Activated CD4-positive, alpha-beta T cell treated with anti-CD3 and anti-CD28 coated beads, Interleukin-2, amount 10 ng/mL, durations not matched to agents 7 days and 5 days (primary cell): ENCODE data around the gene RSAD2. TPM values are rescaled to one million over a fixed set of nuclear protein-coding genes. Genes with fewer than 3 reads are reported as not detected.

ENCODE experiments used
- CTCF ChIA-PET: fragments of 350-600 bp; sonication (Branson Sonifier 250); formaldehyde crosslinking; loops from one replicate; lab custom pipeline; 2021; ENCODE audit warnings: antibody characterized with exemption; lab: Charles Lee
- POLR2A ChIA-PET: fragments of 350-600 bp; sonication (Branson Sonifier 250); formaldehyde crosslinking; loops from one replicate; lab custom pipeline; 2021; ENCODE audit warnings: antibody characterized with exemption; lab: Charles Lee
- DNase-seq: peaks from one replicate; pipeline ENCODE4 v3.0.0-alpha.2; 2020
- H3K27ac Mint-ChIP-seq: one replicate; pipeline ENCODE4 v1.8.0; 2021; ENCODE audit warnings: mild to moderate bottlenecking, moderate library complexity, mixed read lengths
- H3K27me3 Mint-ChIP-seq: one replicate; pipeline ENCODE4 v1.8.0; 2021; ENCODE audit warnings: mixed read lengths
- H3K36me3 Mint-ChIP-seq: one replicate; pipeline ENCODE4 v1.8.0; 2021; ENCODE audit warnings: low read depth, mixed read lengths
- H3K4me1 Mint-ChIP-seq: one replicate; pipeline ENCODE4 v1.8.0; 2021; ENCODE audit warnings: mixed read lengths
- H3K4me3 Mint-ChIP-seq: one replicate; pipeline ENCODE4 v1.8.0; 2021; ENCODE audit warnings: mild to moderate bottlenecking, moderate library complexity, mixed read lengths
- H3K9me3 Mint-ChIP-seq: one replicate; pipeline ENCODE4 v1.8.0; 2021; ENCODE audit warnings: mixed read lengths
- total RNA-seq, 2 experiments: library from RNA; stranded (reverse); gene quantifications; one replicate each; pipeline ENCODE4 v1.2.3, GENCODE V29; 2021

Gene RSAD2
- total RNA-seq, 2 experiments from 2014 or later, result 100 to 101 TPM

GRCh38 chr2:6943523-6943922 lies 65.9 kb downstream of the RSAD2 start:
- Mint-ChIP-seq H3K4me1 (peaks cover 43% of the 10 kb centered on the region), H3K4me3 (no peak overlapping the region), H3K36me3 (peaks cover 62% of the 10 kb centered on the region), H3K27ac (peak overlapping the region; percentile 2), H3K9me3 (no peaks in the 10 kb centered on the region), H3K27me3 (no peaks in the 10 kb centered on the region)
- ChIA-PET POLR2A (no interaction called here), CTCF (no interaction called here)
- DNase-seq, result no peak

- H3K4me1 Mint-ChIP-seq, result peaks cover 41% of the 10 kb centered on the region
These were observed 66.4 kb downstream of the RSAD2 start for GRCh38 chr2:6943971-6944370.

GRCh38 chr2:6944555-6944954 lies 67.0 kb downstream of the RSAD2 start:
- peaks cover 64% of the 10 kb centered on the region for H3K36me3 Mint-ChIP-seq
- no peak for DNase-seq
- peaks cover 36% of the 10 kb centered on the region for H3K4me1 Mint-ChIP-seq
- no peak overlapping the region for H3K4me3 Mint-ChIP-seq
- no peaks in the 10 kb centered on the region for H3K9me3 Mint-ChIP-seq
- ChIA-PET POLR2A (no interaction called here), CTCF (no interaction called here)
- H3K27ac Mint-ChIP-seq, result no peak overlapping the region
- no peaks in the 10 kb centered on the region for H3K27me3 Mint-ChIP-seq

More at GRCh38 chr2:6943971-6944370, 66.4 kb downstream of the RSAD2 start:
- Mint-ChIP-seq H3K4me3 (no peak overlapping the region), H3K27me3 (no peaks in the 10 kb centered on the region), H3K36me3 (peaks cover 63% of the 10 kb centered on the region), H3K9me3 (no peaks in the 10 kb centered on the region), H3K27ac (peak overlapping the region; percentile 71)
- CTCF ChIA-PET, result no interaction called here
- DNase-seq, result no peak
- POLR2A ChIA-PET, result no interaction called here

GRCh38 chr2:6945087-6945813 lies 67.7 kb downstream of the RSAD2 start:
- Mint-ChIP-seq H3K4me3 (no peak overlapping the region), H3K36me3 (peaks cover 66% of the 10 kb centered on the region), H3K27ac (no peak overlapping the region), H3K9me3 (no peaks in the 10 kb centered on the region), H3K4me1 (peaks cover 40% of the 10 kb centered on the region), H3K27me3 (no peaks in the 10 kb centered on the region)
- DNase-seq, result no peak
- POLR2A ChIA-PET, result no interaction called here
- CTCF ChIA-PET, result no interaction called here

GRCh38 chr2:6945821-6946220 lies 68.2 kb downstream of the RSAD2 start:
- Mint-ChIP-seq H3K4me3 (no peak overlapping the region), H3K9me3 (no peaks in the 10 kb centered on the region), H3K36me3 (peaks cover 64% of the 10 kb centered on the region), H3K27me3 (no peaks in the 10 kb centered on the region), H3K27ac (no peak overlapping the region), H3K4me1 (peaks cover 43% of the 10 kb centered on the region)
- no peak for DNase-seq
- ChIA-PET POLR2A (no interaction called here), CTCF (no interaction called here)

GRCh38 chr2:6946722-6947121 lies 69.1 kb downstream of the RSAD2 start:
- no peaks in the 10 kb centered on the region for H3K27me3 Mint-ChIP-seq
- H3K4me3 Mint-ChIP-seq, result no peak overlapping the region
- DNase-seq, result no peak
- POLR2A ChIA-PET, result no interaction called here
- peaks cover 45% of the 10 kb centered on the region for H3K4me1 Mint-ChIP-seq
- H3K36me3 Mint-ChIP-seq, result peaks cover 56% of the 10 kb centered on the region
- H3K9me3 Mint-ChIP-seq, result no peaks in the 10 kb centered on the region
- H3K27ac Mint-ChIP-seq, result no peak overlapping the region
- CTCF ChIA-PET, result interaction anchor here (1.8 to 2.3 kb wide), 2 partner anchors 10 to 27 kb away, joined by 3 to 8 read pairs; no protein-coding TSS in a partner anchor

Other genes starting within 250 kb of the RSAD2 start
- 10 to 100 TPM; 94.3 to 96.0 TPM for gene CMPK2, start 11.9 kb upstream of the RSAD2 start, total RNA-seq
- 100 to 1,000 TPM in 1 of 2 experiments, 10 to 100 TPM in 1; 89.6 to 101 TPM for gene RNF144A, start 39.6 kb downstream of the RSAD2 start, total RNA-seq